NCI-H2029 (cell line): Measurements from ENCODE around the gene NDUFS2.

Experiments
- DNase-seq: peaks from one replicate; lab custom pipeline; 2025; lab: John Stamatoyannopoulos, UW

Gene NDUFS2

DNA sequence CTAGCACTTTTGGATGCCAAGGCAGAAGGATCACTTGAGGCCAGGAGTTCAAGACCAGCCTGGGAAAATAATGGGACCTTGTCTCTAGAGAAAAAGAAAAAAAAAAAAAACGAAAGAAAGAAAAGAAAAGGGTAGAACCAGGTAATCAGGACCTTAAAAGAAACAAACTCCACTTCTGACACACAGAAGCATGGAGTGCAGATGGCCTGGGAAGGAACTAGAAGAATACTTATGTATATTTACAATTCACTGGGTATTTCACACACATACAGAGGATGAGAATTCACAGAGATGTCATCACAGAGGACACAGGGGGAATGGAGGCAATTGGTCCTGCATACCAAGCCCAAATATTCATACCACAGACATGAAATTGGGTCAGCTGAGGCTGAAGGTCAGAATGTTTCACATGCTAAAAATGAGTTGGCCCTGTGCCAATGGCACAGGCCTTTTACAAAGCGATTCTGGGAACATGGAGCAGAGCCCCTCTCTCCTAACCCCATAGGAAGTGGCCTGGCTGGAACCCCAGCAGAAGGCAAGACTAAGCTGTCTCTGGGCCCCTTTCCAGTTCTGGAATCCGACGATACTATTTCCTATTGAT lies 29.3 kb upstream of the NDUFS2 start:
- no peak for DNase-seq

- DNase-seq = no peak
These were observed 28.5 kb upstream of the NDUFS2 start for GRCh38 chr1:161173711-161174110.

DNA sequence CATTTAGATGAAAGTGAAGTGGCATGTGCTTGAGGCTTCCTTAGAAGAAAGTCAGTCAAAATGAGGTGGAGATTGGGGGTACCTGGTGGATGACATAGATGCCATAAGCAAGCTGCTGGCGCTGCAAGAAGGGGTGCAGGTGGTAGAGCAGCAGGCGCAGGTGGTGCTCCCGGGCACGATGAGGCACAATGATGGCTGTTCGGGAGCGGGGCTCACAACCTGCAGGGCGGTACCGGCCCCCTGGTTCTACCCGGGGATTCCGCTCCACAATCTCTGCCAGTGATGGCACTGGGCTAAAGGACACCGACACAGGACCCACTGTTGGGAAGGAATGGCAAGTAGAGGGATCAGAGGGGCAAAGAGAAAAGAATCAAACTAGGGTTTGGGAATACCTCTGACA lies 27.3 kb upstream of the NDUFS2 start:
- DNase-seq = no peak

DNA sequence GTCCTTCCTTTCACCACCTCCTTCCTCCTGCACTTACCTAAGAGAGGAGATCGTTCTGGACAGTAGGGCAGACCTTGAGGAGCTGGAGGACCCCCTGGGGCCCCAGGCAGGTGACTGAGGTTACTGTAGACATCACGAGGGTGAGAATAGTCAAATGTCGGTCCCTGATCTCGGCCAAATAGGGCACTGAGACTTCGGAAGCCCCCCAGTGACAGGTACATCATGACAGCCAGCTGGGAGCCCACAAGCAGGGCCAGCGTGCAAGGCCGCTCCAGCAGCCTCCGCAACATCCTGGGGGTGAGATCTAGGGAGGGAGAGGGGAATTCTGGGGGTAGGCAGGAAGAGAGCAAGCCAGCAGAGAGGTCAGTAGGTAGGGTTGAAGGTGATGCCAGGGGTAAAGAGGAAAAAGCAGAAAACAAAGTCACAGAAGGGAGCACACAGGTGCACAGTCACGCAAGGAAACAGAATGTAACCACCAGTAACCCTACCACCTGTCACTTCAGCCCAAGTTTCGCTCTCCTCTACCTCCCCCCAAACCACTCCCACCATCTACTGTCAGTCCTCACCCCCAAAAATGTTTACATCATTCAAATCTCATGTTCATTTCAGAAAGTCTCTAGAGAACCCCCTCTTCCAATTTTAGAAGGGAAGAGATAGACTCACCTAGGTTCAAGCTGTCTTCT lies 26.3 kb upstream of the NDUFS2 start:
- no peak for DNase-seq

DNA sequence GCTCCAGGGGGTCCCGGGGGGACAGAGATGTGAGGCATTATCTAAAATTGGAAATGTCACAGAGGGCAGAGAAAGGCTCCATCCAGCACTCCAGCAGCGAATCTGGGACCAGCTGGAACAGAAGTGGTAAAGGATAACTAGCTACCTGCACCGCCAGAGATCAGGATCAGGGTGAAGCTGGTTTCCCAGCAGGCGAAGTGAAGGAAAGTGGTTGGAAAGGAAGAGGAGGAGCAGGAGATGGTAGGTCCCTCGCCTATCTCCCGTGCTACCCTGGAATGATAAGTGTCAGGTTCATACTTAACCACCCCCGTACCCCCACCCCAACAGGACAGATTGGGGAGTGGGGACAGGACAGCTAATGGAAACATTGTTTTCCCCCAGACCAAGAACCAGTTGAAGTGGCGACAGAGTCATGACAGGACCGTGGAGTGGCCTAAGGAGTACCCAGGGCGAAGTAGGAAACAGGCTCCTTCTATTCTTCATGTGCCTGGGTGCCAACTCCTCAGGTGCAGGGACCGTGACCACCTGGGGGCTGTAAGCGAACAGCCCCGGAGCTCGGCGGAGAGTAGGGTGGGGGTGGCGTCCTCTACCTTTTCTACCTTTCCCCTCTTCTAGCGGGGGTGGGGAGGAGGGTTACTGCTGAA lies 25.6 kb upstream of the NDUFS2 start:
- no peak for DNase-seq

DNA sequence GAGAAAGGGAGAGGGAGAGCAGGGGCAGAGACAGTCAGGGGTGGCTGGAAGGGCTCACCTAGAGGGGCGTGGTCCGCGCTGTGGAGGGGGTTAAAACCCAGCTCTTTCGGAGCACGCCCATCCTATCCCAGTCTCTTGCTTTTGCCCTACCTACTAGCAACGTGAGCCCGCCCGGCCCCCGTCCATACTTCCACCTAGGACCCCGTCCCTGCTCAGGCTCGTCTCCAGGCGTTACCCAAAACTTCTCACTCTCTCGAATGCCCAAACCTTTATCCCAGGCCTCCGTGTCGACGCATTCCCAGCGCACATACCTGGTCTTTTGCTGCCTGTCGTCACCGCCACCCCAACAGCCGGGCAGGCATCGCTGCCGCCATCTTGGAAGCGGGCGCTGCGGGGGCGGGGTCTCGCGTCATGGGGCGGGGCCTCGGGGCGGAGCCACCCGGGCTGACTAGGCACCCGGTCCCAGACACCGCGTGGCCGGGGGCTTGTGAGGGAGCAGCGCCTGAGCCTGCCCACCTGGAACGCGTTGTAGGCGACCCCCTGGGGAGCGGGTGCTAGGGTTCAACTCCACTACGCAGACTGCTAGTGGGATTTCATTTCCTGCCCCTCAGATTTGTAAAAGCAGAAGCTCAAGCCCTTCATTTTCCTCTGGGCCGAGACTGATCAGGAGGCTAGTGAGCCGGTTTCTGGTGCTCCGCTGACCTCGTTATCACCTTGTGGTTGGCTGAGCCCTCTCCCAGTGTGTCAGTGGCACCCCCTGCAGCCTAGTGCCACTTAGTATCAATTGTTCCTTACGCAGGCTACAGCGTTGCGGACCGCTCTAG lies 24.8 kb upstream of the NDUFS2 start, which contains the start of gene B4GALT3:
TSS of gene B4GALT3 (minus strand) at position 396 of the 824 bp plus-strand sequence. CDS start 1,447 bp downstream, outside the sequence.
- DNase-seq = peak; percentile 73

DNA sequence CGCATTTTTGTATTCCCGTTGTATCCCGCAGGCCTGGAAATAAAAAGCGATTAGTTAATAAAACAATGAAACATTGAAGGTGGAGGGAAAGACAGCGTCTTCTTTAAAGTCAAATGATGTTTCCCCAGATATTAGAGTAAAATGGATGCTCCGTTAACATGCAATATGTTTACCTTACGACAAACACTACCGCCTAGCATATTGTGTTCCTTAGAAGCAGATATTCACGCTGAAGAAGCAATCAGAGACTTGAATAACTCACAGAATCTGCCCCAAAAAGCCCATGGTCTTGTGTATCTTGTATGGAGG lies 24.3 kb upstream of the NDUFS2 start:
- DNase-seq = no peak

- no peak for DNase-seq
These were observed 22.5 kb upstream of the NDUFS2 start for GRCh38 chr1:161179698-161180097.

- DNase-seq = no peak
These were observed 21.5 kb upstream of the NDUFS2 start for GRCh38 chr1:161180639-161181038.

DNA sequence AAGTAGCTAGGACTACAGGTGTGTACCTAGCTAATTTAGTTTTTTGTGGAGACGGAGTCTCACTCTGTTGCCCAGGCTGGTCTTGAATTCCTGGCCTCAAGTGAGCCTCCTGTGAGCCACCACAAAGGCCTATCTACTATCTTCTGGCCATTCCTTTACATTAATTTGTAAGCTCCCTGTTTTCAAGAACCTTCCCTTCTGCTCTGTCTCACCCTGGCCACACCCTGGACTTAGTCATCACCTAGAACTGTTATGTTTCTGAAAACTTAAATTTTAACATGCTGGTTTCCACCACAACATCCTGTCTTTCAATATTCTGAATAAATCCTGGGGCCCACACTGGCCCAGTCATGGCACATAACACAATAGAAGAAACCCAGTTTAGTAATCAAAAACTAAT lies 20.0 kb upstream of the NDUFS2 start:
- no peak for DNase-seq

GRCh38 chr1:161185282-161185682 lies 16.9 kb upstream of the NDUFS2 start:
- peak; percentile 57 for DNase-seq

DNA sequence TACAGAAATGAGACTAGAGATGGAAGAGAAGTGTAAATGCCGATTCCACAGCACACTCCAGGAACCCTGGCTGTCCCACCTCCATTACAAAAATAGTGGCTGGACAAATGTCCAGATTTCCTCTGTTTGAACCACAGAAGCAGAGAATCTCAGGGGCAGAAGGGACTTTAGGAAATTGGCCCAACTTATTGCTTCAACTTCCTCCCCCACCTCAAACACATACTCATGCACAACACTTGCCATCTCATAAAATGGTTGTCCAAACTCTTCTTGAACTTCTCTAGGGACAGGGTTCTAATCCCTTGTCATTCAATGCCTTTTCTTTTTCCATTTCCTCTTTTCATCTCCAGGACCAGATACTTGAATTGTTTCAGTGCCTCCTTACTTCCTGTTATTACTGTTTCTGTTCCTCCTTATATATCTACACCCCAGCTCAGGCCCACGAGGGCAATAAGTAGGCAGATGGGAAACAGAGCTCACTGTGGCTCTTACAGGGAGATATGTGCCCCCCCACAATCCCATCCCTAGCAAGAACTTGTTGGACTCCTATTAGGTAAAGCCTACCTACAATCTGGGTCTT lies 16.3 kb upstream of the NDUFS2 start:
- DNase-seq = no peak

DNA sequence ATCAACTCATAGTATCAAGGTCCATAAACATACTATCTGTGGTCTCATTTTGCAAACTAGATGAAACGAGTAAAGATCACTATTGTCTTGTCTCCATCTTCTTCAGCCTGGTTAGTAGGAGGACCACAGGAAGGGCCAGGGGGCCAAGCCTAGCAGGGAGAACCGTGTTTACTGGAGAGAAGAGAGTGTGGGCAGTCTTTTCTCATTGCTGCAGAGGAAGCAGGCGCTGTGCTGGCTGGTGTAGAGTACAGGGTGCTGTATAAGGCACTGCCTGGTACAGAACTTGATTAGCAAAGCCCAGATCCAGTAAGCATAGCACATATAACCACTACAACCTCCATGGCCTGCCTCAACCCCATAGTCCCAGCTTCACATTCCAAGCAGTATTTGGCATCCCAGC lies 14.9 kb upstream of the NDUFS2 start:
- no peak for DNase-seq

- DNase-seq = no peak
These were observed 13.8 kb upstream of the NDUFS2 start for GRCh38 chr1:161188381-161188780.

- no peak for DNase-seq
These were observed 13.1 kb upstream of the NDUFS2 start for GRCh38 chr1:161189036-161189435.

- no peak for DNase-seq
These were observed 11.1 kb upstream of the NDUFS2 start for GRCh38 chr1:161190962-161191521.

- no peak for DNase-seq
These were observed 10.2 kb upstream of the NDUFS2 start for GRCh38 chr1:161191971-161192370.

DNA sequence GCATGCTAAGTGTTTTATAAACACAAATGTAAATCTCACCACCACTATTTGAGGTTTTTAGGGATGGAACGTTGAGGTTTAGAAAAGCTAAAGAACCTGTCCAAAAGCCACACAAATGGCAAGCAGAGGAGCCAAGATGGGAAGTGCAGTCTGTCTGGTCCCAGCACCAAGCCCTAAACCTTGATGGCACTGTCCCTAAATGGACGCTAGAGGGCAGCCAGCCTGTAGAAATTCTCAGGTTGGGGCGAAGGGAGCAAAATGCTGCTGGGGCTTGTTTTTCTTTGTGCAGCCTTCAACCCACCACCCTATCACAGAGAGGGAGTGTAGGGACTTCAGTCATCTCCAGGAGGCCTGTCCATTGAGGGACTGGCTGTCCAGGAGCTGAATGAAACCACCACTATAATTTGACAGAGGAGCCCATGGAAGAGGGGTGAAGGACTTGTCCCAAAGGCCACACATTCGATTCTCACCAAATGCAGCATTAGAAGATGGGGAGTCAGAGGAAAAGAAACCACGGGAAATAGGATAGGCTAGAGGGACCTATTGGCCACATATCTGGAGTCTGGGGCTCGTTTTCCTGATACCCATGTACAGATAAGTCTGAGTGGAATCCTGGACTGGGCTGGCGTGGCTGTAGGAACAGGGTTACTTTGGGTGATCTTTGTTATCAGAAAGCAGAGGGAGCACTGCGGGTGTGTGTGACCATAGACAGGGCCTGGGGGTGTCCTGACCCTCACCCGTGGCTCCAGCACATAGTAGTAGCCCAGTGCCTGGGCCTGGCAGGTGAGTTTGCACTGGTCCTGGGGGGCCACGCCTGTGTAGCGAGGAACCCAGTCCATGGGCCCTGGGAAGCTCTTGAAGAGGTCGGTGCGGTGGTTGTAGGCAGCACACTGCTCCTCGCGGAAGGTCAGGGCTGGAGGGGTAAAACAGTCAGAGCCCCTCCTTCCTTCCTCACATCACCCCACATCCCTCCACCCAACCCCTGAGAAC lies 9.4 kb upstream of the NDUFS2 start:
- peak; percentile 14 for DNase-seq

DNA sequence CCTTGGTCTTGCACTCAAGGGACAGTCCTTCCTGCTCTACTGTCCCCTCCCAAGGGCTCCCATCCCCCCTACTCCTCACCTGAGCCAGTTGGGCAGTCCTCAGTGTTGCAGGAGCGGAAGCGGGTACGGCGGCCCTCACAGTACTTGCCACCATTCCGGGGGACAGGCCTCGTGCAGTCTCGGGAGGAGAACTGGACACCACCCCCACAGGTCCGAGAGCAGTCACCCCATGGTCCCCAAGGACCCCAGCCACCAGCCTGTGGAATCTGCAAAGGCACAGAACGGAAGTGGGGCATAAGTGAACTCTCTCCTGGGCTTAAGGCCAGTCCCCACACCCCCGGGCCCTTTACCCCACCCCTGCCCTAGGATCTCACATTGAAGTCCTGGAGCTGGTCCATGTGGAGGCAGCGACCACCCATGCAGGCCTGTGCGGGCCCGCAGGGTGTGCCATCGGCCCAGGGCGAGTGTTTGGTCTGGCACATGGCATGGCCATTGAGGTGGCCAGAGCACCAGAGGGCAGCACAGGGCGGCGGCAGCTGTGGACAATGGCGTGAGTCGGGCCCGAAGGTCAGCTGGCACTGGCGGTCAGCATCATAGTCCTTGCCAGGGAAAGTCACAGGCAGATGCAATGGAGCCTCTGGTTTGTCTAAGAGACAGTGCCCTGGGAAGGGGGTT lies 8.5 kb upstream of the NDUFS2 start:
- no peak for DNase-seq

DNA sequence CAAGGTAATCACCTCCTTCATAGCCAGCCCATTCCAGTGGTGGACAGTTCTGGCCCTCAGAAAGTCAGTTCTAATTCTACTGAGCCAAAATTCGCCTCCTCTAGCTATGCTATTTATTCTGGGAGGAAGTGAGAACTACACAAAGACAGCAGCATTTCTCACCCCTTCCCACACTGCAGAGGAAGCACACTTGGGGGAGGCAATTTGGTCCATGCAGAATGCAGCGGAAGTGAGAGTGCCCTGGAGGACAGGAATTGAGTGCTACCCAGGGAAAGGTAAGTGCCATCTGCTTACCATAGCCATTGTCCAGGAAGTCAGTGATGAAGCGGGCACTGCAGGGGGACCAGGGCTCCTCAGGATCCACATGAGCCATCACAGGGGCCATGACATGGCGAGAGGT lies 7.0 kb upstream of the NDUFS2 start:
- no peak for DNase-seq
